Measurements from ENCODE around the gene ULBP2.
"Not testable (repeated sequence)": the region's sequence is repeated elsewhere in the genome, so short reads cannot be mapped to it uniquely, and the experiment has no call there.

The ULBP2 gene

DNA sequence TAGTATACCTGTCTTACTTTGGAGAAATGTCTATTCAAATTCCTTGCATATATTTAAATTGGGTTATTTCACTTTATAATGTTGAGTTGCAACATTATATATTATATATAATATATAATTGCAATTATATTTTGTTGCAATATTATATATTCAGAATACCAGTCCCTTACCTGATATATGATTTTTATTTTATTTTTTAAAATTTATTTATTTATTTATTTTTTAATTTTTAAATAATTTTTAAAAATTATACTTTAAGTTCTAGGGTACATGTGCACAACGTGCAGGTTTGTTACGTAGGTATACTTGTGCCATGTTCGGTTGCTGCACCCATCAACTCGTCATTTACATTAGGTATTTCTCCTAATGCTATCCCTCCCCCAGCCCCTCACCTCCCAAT, 14.8 kb upstream of the ULBP2 start:
- not testable (repeated sequence) for DNase-seq (ENCODE audit: low spot score)

DNA sequence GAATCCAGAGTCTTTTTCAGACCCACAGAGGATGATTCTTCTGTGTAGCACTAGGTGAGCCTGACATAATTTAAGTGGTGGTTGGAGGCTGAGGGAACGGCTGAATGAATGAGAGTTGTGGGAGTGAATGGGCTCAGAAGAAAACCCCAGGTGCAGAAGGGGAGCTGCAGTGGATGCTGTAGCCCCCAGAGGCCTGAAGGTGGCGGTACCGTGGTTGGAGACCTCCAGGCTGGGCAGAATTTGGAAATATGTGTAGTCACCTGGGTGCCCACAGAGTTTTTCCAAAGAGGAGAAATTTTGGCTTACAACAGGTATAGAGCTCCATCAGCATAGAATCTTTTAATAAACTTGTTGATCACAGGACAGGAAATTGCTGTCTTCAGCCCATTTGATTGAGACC, 12.4 kb upstream of the ULBP2 start:
- peak; percentile 58 for DNase-seq (ENCODE audit: low spot score)

DNA sequence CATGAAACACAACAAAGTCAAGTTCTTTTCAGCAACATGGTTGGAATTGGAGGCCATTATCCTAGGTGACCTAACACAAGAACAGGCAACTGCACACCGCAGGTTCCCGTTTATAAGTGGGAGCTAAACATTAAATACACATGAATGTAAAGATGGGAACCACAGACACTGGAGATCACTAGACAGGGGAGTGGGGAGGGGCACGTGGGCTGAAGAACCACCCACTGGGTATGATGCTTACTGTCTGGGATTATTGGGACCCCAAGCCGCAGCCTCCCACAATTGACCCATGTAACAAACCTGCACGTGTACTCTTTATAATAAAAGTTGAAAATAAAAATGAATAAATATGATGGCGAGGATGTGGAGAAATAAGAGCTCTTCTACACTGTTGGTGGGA, 10.3 kb upstream of the ULBP2 start:
- no peak for DNase-seq (ENCODE audit: low spot score)

DNA sequence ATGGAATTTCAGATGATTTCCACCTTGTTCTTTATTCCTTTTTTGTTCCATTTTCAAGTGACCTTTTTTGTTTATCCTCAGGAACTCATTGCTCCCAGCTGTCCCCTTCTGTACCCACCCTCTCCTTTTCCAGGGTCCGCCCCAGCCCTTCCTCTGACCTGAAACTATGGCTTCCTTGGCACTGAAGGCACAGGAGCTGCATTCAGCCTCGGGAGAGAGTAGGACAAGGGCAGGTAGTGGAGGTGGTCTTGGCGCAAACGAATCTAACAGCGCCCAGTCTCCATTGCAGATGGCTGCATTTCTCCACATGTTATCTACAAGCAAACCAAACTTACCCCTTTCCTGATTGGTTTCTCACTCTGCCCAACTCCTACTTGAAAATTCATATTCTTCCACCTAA, 8.8 kb upstream of the ULBP2 start:
- no peak for DNase-seq (ENCODE audit: low spot score)

DNA sequence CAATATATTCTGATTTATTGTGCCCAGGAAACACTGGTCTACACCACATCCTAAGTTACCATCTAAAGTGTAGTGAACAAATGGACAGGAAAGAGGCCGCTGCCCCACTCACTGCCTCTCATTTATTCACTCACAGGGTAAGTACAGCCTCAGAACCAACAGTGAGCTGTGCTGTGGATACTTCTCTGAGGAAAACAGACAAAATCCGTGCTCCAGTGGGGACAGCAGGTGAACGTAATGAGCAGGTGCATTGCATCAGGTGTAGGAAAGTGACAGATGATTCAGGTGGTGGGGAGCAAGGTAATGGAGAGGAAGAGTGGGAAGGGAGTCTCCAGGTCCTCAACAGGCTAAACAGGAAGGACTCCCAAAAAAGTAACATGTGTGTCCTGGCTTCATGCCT, 8.4 kb upstream of the ULBP2 start:
- no peak for DNase-seq (ENCODE audit: low spot score)

DNA sequence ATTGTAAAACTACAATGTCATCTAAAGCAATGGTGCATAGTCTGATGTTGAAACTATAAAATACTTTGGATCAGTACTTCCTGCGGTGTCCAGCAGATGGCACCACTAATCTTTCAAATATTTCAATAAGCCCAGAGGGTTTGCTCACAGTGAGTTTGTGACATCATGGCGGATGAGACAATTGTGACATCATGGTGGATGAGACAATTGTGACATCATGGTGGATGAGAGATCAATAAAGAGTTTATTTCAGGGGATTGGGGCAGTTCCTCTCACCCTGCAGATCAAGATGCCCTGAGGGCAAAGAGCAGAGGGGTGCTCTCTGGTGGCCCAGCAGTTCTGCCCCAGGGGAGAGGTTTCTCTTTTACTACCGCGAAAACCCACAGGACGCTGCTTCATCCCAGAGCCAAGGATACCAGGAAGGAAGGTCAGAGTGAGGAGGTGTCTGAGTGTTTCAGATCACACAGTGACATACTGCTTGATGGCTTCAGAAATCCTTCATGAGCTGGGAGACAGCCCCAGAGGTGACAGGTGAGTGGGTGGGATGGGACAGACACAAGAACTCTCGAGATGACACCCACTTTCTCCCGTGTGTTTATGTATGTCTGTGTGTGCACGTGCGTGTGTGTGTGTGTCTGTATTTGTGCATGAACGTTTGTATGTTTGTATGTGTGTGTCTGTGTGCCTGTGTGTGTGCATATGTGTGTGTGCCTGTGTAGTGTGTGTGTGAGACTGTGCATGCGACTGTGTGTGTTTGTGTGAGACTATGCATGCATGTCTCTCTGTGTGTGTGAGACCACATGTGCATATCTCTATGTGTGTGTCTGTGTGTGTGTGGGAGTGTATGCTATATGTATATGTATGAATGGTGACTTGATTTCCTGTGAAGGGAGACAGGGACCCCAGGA, 7.3 kb upstream of the ULBP2 start:
- peak; percentile 51 for DNase-seq (ENCODE audit: low spot score)

DNA sequence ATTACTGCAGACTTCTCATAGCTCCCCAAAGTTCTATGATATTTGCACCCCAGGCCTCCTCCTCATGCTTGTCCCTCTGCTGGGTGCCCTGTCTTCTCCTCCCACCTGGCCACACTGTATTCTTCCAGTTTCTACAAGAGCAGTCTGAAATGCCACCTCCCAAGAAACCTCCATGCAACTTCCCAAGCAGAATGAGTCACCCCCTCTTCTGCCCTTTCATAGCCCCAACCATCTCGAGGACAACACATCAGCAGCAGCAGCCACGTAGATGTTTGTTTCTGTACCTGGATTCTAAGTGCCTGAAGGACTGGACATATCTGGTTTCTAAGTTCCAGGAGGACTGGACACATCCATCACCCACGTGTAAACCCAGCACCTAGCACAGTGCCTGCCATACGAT, 6.6 kb upstream of the ULBP2 start:
- DNase-seq (ENCODE audit: low spot score): no peak

DNA sequence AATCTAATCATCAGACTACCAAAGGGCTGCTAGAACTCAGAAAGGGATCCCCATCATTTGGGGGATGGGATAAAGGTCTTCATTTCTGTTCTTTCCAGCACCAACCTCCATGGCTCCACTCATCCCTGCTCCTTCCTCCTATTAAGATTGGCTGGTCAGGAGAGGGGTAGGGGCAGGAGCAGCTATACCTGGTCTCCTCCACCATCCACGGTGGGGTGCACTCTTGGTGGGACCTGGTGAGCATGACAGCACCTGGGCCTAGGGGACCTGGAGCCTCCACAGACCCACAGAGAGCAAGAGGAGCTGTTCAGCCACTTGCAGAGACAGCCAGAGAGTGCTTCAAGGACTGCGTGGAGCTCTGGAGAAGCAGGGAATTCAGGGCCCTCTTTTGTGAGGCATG, 6.1 kb upstream of the ULBP2 start:
- no peak for DNase-seq (ENCODE audit: low spot score)

DNA sequence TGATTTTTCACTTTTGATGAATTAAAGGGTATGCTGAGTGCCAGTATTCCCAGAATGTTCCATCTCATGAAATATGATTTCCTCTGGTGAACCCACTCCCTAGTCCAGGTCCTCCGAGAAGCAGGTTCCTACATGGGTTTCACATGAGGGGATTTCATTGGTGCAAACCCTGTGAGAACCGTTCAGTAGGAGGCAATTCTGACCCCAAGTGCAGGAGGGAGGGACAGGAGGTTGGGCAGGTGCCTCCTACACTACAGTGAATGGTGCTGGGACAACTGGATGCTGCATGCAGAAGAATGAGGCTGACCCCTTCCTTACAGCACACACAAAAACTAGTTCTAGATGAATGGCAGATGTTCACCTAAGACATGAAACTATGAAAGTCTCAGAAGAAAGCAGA, 5.1 kb upstream of the ULBP2 start:
- DNase-seq (ENCODE audit: low spot score): no peak

DNA sequence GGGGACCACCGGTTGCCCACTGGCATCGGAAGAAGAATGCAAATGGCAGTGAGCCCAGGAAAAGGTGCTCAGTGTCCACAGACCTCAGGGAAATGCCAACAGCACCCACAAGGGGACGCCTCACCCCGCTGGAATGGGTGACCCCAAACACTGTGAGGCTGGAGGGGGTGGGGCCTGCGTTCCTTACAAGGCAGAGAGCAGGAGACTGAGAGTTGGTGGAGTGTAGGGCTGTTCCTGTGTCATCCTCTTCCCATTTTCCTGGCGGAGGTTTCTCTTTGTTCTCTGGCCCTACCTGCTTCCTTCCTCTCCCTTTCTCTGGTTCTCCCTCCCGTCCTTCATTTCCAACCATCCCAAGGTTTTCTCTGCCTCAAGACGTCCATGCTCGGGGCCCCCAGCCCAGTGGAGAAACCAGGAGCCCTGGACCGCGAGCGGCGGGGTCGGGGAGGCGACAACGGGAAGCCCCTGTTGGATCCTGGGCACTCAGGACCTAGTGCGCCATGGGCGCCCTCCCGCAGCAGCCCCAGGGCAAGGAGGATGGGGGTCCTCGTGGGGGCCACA, 3.7 kb upstream of the ULBP2 start:
- DNase-seq (ENCODE audit: low spot score): not testable (repeated sequence)

DNA sequence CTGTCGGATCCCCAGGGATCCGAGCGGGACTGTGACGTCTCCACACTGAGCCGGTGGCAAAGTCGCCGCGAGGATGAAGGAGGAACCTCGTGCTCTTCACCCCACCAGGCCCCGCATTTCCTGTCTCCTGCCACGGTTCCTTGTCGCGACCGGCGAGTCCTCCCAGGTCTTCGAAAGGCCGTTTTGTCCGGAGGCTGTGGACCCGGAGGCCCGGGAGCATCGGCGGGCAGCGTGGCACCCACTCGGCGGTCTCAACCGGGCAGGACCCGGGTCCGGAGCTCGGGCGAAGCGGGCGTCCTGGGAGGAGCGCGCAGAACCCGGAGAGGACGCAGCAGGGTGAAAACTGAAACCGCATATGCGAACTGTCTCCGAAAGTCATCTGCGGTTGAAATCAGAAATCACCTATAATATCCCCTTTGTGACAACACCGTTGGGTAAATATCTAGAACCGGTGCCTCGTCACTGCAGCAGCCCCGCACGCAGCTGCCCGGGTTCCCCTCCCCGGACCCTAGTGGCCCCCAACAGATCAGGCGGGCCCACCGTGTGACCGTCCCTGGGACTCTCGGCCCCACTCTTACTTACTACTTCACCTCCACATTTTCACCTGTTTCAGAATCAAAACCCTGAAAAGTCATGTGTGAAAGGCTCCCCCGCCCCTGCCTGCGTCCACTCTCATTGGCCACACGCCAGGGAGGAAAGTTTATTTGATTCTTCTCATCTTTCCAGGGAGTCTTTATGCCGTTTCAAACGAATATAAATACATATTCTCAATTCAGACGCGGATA, 3.1 kb upstream of the ULBP2 start:
- DNase-seq (ENCODE audit: low spot score): no peak

DNA sequence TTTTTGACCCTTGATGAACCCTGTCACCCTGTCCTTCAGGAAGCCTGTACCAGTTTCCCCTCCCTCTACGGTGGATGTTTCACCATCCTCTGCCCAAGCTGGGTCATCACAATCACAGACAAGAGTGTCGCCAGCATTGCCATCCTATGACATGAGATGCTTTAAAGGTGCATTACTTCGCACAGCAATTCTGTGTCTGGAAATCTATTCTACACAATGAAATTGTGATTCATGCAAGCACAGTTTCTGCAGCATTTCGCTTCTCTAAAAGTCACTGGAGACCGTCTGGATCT, 2.5 kb upstream of the ULBP2 start:
- no peak for DNase-seq (ENCODE audit: low spot score)

DNA sequence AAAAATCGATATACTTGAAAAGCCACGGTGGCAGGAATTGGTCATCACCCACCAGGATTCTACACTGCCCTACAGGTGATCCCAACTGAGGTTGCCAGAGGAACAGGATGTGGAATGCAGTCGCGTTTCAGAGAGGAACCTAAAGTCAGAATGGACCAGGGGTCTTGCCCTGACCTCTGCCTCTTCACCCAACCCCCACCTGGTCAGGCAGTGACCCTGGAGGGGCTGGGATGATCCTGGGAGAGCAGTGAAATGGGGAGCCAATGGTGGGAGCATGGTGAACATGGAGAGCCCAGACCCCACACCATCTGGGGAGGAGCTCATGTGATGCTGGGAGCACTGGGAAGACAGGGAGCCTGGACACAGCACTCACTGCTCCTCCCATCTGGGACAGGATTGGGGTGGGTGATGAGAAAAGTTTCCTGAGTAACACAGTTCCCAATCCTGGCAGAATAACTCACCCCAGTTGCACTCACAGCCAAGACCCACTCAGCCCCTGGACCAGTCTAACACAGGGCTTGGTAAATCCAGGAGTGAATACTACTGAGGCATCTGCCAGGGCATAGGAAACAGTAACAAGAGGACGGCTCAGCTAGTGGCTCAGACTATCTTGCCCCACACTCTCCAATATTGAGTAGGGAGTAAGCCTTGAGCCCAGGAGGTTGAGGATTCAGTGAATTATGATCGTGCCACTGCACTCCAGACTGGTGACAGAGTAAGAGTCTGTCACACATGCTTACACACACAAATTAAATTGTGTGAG, 1.7 kb upstream of the ULBP2 start:
- DNase-seq (ENCODE audit: low spot score): no peak

DNA sequence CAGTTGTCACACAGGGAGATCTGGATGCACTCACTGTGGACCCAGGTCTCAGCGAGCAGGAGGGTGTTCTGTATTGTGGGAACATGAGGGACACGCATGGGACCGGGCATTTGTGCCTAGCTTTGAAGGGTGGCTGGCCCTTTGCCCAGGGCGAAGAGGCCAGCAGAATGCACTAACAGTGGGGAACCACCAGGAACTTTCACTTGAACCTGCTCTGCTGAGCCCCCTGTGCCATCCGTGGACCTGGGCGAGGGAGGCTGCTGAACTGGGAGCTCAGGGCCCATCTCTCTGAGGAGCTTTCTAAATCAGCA, 1.2 kb upstream of the ULBP2 start:
- no peak for DNase-seq (ENCODE audit: low spot score)

DNA sequence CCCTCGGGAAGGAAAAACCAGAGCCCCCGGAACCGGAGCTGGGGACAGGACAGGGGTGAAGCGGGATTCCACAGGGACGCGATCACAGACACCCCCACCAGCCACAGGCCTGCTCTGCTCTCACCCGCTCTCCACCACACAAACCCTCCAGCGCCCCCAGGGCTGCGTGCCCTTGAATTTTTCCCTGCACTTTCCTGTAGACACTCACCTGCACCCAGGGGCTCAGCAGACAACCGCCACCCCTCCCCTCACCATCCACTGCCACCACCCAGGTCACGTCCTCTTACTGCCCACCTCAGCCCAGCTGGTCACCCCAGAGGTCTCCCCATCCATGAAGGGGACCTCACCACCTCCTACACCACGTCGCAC, 631 bp downstream of the ULBP2 start:
- DNase-seq (ENCODE audit: low spot score): no peak

DNA sequence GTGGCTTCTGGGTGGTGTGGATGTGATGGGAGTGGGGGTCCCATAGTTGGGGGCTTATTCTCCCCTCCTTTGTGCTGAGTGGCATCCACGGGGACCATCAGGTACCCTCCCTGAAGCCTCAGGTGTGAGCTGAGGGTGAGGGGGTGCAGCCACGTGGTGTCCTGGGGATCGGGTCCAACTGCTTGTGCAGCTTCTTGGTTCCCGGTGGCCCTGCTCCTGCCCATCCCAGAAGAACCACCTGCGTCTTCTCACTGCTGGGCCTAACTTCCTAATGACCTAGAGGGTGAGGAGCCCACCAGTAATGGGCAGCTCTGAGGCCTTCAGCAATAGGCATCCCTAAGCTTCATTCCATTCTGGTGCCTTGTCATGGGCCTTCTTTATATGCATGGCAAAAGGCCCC, 1.5 kb downstream of the ULBP2 start:
- not testable (repeated sequence) for DNase-seq (ENCODE audit: low spot score)

DNA sequence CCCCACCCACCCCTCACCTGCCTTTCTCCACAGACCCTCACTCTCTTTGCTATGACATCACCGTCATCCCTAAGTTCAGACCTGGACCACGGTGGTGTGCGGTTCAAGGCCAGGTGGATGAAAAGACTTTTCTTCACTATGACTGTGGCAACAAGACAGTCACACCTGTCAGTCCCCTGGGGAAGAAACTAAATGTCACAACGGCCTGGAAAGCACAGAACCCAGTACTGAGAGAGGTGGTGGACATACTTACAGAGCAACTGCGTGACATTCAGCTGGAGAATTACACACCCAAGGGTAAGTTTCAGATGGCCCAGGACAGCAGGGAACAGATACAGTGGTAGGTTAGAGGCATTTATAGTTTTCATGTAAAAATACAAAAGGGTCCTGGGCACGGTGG, 3.5 kb downstream of the ULBP2 start:
- not testable (repeated sequence) for DNase-seq (ENCODE audit: low spot score)

DNA sequence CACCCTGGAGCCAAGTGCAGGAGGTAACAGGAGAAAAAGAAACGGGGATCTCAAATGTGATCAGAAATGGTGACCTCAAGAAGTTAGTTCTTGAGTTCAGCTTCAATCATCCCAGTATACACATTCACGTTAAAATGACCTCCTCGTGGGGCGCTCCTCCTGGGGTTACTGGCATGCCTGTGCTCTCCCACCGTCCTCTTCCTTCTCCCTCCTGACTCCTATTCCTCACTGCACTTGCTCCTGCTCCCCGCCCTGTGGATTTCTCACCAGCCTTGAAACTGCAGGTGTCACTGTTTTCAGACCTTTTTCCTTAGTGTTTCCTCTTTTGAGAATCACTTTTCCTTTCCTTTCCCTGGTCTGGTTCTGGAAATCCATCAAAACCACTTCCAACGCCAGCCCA, 4.8 kb downstream of the ULBP2 start:
- not testable (repeated sequence) for DNase-seq (ENCODE audit: low spot score)

DNA sequence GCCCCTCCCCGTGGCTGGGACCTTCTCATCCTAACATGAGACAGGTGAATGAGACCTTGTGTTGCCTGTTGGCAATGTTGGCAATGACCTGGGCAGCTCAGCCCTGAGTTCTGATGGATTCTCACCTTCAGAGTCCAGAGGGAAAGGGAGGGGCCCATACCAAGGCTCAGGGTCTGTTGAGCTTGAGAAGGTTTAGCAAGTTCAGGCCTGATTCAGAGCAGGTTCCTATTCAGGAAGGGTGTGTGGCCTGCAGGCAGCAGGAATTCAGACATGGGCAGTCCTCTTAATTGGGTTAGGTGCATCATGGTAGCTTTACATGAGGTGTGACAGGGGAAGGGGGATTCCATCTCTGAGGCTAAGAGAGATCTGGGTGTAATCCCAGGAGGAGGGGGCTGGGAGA, 5.7 kb downstream of the ULBP2 start:
- DNase-seq (ENCODE audit: low spot score): not testable (repeated sequence)

DNA sequence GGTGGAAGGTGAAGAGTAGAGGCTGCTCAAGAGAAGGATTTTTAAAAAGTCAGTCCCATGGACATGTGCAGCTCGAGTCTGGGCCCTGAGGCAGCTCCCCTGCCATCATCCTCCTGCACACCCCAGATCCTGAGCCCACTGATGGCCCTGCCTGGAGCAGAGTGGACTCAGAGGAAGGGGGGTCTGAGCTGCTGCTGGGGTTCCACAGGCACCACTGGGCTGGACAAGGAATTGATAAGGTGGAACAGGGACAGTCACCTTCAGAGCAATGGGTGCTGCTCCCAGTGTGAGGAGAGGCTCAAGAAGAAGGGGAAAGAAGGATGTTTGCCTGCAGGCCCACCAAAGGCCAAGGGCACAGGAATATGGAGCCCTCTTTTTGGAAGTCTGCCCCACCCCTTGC, 6.2 kb downstream of the ULBP2 start:
- DNase-seq (ENCODE audit: low spot score): no peak

DNA sequence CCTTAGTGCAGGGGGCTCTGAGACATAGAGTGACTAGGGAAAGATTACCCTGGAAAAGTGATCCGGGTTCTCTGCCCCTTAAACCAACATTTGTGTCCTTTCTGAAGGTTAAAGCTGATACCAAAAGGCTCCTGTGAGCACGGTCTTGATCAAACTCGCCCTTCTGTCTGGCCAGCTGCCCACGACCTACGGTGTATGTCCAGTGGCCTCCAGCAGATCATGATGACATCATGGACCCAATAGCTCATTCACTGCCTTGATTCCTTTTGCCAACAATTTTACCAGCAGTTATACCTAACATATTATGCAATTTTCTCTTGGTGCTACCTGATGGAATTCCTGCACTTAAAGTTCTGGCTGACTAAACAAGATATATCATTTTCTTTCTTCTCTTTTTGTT, 6.8 kb downstream of the ULBP2 start:
- no peak for DNase-seq (ENCODE audit: low spot score)

DNA sequence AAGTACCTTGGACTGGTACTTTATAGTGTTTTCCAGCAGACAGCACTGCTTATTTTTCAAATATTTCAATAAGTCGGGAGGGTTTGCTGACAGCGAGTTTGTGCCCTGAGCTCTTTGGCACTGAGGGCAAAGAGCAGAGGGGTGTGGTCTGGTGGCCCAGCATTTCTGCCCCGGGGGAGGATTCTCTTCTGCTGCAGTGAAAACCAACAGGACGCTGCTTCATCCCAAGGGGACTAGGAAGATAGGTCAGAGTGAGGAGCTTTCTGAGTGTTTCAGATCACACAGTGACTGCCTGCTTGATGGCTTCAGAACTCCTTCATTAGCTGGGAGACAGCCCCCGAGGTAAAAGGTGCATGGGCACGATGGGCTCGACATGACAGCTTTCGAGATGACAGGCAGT, 8.6 kb downstream of the ULBP2 start:
- no peak for DNase-seq (ENCODE audit: low spot score)

DNA sequence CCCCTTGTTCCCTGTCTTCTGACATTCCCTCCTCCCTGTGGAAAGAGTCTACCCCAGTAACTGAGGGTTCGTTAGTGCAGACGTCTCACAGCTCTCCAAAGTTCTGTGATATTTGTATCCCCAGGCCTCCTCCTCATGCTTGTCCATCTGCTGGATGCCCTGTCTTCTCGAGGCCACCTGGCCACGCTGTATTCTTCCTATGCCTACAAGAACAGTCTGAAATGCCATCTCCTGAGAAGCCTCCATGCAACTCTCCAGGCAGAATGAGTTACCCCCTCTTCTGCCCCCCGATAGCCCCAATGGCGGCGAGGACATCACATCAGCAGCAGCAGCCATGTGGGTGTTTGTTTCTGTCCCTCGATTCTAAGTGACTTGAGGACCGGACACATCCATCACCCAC, 9.3 kb downstream of the ULBP2 start:
- no peak for DNase-seq (ENCODE audit: low spot score)
